NCI-H187 (cell line): ENCODE measurements around the gene JADE1.
A peak's percentile ranks its signal among the peaks of the same experiment; 100 is the strongest.

ENCODE experiments used
- DNase-seq, 2 experiments: peaks; one replicate each; lab custom pipeline; 2025; lab: John Stamatoyannopoulos, UW

The JADE1 gene

DNA sequence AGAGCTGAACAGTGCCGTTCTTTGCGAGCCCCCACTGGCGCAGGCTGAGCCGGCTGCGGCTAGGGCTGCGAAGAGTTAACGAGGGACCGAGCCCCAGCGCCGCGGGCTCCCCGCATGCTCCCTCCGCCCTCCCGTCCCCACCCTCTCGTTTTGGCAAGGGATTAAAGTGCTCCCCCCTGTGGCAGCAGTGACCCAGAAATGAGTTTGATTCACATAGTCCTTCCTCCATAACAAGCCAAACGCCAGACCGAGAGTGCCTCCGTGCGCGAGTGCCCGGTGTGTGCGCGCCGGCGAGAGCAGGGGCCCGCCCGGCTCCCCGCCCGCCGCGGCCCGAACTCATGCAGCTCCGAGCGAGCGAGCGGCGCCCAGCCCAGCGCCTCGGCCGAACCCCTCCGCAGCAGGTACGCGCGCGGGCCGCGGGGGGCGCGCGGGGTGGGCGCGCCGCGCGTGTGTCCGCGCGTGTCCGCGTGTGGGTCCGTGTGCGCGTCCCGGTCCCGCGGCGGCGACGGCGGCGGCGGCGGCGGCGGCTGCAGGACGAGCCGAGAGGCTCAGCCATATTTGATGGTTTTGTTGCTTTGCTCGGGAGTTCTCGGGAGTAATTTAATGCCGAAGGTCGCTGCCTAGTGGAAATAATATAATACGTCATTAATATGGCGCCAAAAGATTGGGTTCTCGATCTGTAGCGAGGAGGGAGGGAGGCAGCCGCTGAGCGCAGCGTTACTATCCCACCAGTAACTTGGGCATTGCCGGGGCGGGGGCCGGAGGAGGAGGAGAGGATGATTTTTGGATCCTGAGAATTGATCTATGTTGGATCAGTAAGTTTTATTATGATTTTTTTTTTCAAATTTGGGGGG, at the start of gene JADE1:
Gene JADE1 (plus strand): TSS at position 224 of the 854 bp plus-strand sequence. CDS start 22,059 bp downstream, outside the sequence.
- peak; percentile 41 to 53 for DNase-seq

- DNase-seq: no peak
These were observed 42.7 kb upstream of the JADE1 start for GRCh38 chr4:128766781-128767180.

- no peak for DNase-seq
These were observed 41.0 kb upstream of the JADE1 start for GRCh38 chr4:128768373-128768996.

- no peak for DNase-seq
These were observed 40.5 kb upstream of the JADE1 start for GRCh38 chr4:128769011-128769410.

- no peak for DNase-seq
These were observed 38.7 kb upstream of the JADE1 start for GRCh38 chr4:128770807-128771206.

GRCh38 chr4:128775477-128775876, 34.0 kb upstream of the JADE1 start:
- DNase-seq: no peak

DNA sequence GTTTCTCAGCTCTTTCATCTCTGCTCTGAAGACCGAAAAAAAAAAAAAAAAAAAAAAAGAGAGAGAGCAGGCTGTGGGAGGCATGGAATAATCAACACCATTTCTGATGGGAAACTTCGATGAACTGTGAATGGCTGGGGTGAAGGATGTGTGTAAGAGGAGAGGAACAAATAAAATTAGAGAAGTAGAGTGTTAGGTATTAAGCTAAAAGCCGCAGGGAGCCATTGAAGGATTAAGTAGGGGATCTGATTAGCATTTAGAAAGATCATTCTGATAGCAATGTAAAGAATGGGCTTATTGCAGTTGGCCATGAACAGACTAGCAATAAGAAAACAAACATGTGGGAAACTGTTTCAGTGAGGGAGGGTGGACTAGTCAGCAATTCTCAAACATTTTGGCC, 33.6 kb upstream of the JADE1 start:
- no peak for DNase-seq

DNA sequence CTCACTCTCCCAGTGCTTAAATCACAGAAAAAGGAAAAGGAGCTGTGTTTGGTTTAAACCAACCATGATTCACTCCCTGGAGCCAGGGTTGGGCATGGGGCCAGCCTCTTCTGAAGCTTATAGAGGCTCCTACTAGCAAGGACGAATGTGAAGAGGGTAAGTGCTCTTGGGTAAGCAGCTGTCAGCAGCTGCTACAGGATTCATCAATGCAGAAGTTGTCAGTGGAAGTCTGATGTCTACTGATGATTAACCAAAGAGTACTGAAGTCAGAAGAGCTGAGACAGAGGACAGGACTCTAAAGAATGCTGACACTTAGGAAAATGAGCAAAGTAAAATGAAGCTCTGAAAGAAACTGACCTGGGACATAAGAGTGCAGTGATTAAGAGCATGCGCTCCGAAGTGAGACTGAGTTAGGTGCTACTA, 32.7 kb upstream of the JADE1 start:
- peak; percentile 16 to 46 for DNase-seq

DNA sequence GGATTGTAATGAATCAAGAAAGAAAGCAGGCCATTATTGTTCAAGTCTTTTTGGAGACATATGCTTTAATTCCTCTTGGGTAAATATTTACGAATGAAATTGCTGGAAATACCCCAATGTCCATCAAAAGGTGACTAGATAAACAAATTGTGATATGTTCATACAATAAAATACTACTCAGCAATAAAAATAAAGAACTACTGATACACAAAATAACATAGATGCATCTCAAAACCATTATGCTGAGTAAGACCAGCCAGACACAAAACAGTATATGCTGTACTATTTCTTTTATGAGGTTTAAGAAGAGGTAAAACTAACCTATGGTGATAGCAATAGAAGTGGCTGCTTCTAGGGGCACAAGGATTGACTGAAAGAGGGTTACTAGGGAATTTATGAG, 28.8 kb upstream of the JADE1 start:
- no peak for DNase-seq

GRCh38 chr4:128782076-128782715, 27.3 kb upstream of the JADE1 start:
- DNase-seq: no peak

DNA sequence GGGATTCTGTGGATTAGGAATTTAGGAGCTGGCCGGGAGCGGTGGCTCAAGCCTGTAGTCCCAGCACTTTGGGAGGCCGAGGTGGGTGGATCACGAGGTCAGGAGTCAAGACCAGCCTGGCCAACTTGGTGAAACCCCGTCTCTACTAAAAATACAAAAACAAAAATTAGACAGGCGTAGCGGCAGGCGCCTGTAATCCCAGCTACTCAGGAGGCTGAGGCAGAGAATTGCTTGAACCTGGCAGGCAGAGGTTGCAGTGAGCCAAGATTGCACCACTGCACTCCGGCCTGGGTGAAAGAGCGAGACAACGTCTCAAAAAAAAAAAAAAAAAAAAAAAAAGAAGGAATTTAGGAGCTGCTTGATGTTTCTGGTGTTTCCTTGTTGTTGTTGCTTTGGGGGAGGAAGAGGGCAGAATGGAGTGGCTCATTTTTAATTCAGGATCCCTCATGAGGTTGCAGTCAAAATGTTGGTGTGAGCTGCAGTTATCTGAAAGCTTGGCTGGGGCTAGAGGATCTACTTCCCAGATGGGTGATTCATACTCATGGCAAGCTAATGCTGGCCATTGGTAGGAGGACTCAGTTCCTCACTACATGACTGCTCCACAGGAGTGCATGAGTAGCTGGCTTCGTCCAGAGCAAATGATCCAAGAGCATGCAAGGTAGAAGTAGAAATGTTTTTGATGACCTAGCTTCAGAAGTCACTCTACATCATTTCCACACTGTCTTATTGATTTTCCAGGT, 26.5 kb upstream of the JADE1 start:
- no peak for DNase-seq

GRCh38 chr4:128787509-128788311, 21.8 kb upstream of the JADE1 start:
- no peak for DNase-seq

DNA sequence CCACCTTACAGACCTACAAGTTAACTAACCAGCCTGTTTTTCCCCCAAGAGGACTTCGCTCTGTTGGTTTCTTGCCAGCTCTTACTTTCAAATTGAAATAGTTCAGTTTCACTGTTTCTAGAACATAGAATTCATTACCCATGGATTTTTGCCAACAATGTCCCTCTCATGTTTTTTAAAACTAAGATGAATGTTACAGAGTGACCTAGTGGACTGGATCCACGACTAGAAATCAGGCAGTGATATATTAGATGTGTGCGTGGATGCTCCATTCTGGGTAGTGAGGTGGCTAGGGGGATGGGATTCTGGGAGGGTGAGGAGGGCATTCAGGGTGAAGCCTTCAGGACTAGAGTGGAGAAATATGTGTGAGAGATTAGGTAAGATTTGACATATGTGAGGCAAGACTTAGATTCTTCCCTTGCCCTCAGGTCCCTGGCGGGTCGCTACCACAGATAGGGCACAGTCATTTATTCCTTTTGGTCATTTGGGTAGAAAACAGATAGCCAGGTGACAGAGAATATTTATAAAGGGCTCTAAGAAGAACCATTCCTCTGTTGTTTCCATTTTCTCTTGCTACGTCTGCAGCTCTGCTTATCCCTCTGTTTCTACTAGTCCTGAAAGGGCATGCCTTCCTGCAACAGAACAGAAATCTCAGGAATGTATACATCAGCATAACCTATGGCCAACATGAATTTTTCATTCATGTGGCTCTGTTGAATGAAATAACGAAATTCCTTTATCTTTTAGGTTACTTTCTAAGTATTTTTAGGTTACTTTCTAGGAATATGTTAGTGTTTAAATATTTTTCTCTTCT, 15.4 kb upstream of the JADE1 start:
- no peak for DNase-seq

DNA sequence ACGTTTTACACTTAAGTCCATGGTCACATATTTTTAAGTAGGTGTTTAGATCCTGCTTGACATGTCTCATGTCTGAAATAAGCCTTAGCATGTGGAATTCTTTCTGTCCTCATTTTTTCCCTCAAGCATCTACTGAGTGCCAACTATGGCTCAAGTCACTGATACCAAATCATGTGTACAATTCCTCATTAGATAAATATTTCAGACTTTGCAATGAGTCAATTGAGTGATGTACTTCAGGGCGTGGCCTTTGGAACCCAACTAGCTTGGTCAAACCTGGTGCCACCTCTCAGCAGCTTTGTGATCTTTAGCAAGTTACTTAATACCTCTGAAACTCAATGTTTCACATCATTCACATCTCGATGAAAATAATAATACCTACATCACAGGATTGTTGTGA, 12.6 kb upstream of the JADE1 start:
- no peak for DNase-seq

DNA sequence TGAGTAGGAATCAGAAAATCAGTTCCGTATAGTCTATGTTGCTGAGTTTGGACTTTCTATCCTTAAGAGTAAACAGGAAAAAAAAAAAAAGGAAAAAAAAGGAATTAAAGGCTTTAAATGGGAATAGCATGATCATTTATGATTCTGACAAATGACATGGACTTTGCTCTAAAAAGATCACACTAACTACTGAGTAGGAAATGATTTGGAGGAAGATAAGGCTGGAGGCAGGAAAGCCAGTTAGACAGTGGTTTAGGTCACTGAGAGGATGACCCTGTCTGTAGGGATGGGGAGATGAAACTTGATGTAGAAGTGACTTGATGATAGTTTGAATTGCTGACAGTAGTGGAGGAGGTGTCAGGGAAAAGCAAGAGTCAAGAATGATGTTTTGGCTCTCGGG, 9.2 kb upstream of the JADE1 start:
- no peak for DNase-seq

DNA sequence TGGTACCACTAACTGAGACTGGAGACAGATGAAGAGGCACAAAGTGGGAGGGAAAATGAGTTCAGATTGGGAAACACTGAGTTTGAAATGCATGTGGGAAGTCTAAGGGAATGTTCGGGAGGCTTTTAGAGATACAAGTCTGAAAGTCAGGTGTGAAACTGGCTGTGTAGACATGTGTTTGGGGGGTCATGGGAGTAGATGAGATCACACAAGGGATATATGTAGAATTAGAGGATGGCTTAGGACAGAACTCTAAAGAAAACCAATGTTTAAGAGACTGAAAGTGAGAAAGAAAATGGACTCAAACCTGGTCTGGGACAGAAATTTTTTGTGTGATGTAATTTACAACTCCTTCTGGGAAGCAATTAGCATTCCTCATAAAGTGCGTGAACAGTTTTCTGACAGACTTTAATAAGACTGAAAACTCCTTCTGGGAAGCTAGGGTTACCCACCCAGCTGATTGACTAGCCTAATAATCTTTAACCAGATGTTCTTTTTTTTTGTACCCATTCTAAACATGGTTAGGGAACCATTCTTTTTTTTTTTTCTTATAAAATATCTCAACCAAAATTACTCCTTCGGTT, 8.7 kb upstream of the JADE1 start:
- DNase-seq: no peak

DNA sequence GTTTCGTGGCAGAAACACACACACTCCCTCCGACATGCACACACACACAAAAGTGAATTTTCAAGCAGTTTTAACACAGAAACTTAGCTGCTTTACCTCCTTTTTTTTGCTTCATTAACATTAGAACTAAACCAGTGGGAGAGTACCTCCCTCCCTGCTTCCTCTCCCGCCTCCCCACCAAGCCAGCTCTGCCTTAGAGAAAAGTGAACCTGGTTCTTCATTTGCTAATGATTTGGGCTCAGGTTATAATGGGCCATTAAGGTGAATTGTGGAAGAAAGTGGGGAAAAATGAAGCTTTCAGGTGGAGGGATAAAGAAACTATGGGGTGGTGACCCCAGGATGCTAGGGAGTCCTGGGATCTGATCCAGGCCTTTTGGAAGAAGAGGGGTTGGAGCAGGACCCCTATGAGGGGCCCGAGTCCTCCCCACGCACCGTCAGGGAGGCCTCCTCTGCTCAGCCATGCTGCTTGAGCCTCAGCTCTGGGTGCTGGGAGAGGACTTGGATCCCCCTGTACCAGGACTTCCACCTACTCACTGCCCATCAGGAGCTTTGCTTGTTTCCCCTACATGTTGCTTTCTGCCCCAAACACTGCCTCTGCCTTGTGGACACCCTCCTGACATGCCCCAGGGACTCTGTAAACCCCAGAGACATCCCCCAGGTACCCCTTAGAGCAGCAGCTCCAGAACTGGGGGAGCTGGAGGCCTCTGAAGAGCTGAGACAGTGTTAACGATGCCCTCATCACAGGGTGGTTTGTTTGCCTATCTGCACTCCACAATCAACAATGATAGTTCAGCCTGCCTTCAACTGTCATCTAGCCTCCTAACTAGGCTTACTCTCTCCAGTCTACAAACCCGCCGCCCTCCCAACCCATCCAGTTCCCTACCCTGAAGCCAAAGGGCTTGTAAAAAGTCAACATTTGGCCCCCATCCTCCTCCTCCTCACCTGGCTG, 6.5 kb upstream of the JADE1 start:
- no peak for DNase-seq

- DNase-seq: no peak
These were observed 5.7 kb upstream of the JADE1 start for GRCh38 chr4:128803783-128804182.

DNA sequence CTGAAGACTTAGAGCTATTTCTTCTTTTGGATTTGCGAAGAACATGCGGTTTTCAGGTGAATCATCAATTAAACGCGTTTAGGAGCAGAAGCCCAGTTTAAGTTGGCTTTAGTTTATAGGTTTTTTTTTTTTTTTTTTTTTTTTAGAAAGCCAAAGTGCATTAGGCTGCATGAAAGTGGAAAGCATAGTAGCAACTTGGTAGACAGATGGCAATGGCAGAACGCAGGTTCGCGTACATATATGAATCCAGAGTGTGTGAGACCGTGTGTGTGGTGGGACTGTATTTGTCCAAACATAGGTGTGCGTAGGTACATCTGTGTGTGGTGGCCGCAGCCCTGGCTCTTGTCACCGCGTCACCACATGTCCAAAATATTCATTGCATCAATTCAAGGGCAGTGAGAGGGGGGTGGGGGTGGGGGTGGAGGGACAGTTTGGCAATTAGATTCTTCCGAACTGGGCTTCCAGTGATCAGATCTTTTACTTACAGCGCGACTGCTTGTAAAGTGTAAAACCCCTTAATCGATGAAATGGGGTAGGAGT, 901 bp downstream of the JADE1 start:
- no peak for DNase-seq
